GM18526 (cell line): ENCODE results near the gene CEP112.

Experiments
- POLR2A ChIP-seq: IDR thresholded peaks from 3 replicates; pipeline ENCODE4 v1.6.1; 2011; ENCODE audit not compliant: insufficient read length; ENCODE audit errors: extremely low read depth

Gene CEP112

DNA sequence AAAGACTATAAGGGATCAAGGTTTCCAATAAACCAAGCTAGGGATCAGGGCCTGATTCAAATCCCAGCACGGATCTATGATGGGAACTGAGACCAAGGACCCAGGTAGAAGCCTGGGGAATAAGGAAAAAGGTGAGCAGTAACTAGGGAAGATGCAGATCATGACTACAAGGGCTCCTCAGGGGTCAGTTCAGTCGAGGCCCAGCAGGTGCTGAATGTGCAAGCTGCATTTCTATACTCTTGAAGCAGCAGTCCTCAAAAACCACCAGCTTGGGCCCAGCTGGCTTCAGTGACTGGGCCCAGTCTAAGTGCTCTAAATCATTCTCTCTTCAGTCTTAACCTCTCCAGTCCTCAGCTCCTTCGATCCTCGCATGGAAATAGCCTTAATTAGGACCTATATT, 401.7 kb downstream of the CEP112 start:
- no peak for TF ChIP-seq POLR2A

DNA sequence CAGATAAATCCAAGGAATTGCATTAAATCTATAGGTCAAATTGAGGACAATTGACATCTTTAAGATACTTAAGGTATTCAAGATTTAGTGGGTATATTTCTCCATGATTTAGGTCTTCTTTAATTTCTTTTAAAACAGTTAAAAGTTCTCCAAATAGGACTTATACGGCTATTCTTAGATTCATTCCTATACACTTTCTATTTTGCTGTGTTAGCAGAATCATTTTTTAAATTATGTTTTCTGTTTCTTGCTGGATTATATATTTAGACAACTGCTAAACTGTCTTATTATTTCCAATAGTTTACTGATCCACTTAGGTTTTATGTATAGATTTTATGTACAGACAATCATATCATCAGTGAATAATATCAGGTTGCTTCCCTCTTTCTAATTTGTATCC, 404.4 kb downstream of the CEP112 start:
- no peak for TF ChIP-seq POLR2A

- no peak for TF ChIP-seq POLR2A
These were observed 405.5 kb downstream of the CEP112 start for GRCh38 chr17:65786479-65786878.

- no peak for TF ChIP-seq POLR2A
These were observed 406.8 kb downstream of the CEP112 start for GRCh38 chr17:65785109-65785508.

DNA sequence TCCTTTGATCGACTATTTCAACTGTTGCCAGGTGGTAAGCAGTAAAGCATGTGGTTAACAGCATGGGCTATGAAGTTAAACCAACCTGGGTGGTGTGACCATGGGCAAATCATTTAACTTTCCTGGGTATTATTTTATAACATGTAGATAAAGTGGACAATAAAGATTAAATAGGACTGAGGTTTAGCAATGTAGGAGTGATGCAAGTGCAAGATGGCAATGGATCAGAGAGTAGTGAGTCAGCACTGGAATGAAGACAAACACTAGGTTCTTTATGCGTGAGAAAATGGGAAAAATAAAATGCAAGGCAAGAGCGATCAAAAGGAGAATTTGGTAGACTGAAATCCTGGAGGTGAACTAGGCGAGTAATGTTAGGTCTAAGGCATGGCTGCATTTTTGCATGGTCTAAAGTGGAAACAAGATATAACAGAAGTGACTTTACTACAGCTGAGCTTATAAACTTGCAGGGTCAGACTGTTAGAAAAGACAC, 408.0 kb downstream of the CEP112 start:
- TF ChIP-seq POLR2A, result no peak

- TF ChIP-seq POLR2A, result no peak
These were observed 411.8 kb downstream of the CEP112 start for GRCh38 chr17:65780111-65780510.

DNA sequence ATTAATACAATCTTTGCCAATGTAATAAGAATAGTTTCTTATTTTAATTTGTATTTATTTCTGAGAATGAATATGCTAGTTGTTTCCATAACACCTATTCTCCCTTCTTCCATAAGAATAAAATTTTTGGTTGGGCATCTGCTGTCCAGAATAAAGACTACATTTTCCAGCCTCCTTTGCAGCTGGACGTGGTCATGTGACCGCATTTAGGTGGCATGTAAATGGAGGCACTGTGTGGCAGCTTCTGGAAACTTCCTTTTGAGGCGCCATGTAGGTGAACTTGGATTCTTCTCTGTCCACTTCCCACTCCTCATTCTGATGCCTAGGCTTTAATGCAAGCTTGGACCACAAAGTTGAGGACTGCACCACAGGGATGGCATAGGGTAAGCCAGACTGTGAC, 415.0 kb downstream of the CEP112 start:
- TF ChIP-seq POLR2A, result no peak

DNA sequence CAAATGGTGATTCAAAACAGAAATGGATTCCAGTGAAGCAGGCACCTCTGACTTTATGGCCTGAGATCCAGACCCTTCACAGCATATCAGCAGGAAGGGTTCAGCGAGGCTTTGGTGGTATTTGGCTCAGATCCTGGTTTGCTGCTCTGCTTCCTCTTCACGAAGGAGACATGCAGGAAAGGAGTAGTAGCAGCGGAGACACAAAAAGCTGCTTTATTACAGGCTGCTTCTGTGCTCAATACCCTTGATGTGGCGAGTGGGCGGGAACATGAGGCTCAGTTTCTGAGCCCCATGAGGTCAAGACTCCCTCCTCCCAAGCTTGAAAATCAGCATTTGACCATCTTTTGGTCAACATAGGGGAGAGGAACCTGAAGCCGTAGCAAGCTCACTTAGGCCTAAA, 417.1 kb downstream of the CEP112 start:
- TF ChIP-seq POLR2A, result no peak

DNA sequence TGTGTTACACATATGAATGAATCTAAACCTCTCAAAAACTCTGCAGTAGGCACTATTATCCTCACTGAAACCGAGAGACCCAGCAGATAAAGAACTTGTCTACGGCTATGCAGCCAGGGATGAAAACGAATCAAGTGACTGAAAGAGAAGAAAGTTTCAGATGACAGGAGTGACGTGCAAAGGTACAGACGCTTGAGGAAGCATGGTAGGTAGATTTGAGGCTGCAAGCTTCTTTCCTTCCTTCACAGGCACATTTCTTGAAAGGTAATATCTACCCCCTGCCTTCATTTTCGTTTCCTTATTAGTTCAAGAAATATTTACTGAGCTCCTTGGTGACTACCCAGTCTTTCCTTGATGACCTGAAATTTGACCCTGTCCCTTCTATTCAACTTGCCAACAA, 418.9 kb downstream of the CEP112 start:
- TF ChIP-seq POLR2A, result no peak

DNA sequence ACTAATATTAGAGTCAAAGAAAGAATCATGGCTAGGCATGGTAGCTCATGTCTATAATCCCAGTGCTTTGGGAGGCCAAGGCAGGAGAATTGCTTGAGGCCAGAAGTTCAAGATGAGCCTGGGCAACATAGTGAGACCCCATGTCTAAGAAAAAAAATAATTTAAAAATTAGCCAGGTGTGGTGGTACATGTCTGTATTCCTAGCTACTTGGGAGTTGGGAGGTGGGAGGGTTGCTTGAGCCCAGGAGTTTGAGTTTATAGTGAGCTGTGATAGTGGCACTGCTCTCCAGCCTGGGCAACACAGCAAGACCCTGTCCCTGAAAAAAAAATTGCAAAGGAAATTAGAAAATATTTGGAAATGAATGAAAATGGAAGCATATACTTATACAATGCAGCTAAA, 420.2 kb downstream of the CEP112 start:
- TF ChIP-seq POLR2A, result no peak

GRCh38 chr17:65763786-65764185, 428.1 kb downstream of the CEP112 start:
- TF ChIP-seq POLR2A, result no peak

DNA sequence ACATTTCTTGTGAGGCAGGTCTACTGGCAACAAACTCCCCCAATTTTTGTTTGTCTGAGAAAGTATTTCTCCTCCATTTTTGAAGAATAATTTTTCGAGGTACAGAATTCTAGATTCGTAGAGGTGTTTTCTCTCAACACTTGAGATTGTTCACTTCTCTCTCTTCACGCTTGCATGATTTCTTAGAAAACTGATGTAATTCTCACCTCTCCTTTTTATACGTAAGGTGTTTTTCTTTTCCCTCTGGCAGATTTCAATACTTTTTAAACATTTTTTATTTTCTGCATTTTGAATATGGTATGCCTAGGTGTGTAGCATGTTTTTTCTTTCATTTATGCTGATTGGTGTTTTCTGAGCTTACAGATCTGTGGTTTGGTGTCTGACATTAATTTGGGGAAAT, 429.0 kb downstream of the CEP112 start:
- TF ChIP-seq POLR2A, result no peak

DNA sequence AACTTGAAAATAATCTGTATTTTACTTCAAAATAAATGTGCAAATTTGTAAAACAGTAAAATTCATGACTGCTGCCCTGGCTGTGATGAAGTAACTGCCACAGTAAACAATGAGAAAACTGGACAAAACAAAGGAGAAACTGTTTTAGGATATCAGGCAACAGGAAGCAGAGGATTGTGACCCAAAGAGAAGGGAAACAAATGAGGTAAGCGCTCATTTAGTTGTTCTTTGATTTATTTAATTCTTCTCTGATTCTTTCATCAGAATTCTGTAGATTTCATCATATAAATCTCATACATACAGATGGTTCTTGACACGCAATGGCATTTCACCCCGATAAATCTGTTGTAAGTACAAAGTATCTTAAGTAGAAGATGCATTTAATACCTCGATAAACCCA, 432.4 kb downstream of the CEP112 start:
- no peak for TF ChIP-seq POLR2A

DNA sequence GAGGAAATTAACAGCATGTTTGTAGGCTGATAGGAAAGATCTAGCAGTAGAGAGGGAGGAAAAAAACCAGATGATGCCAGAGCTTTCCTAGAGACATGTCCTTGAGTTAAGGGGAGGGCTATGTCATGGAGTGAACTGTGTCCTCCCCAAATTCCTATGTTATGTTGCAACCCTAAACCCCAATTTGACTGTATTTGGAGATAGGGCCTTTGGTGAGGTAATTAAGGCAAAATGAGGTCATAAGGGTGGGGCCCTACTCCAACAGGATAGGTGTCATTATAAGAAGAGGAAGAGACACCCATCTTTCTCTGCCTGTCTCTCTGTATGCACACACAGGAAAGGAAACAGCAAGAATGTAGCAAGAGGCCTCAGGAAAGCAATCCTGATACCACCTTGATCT, 435.2 kb downstream of the CEP112 start:
- TF ChIP-seq POLR2A, result no peak

DNA sequence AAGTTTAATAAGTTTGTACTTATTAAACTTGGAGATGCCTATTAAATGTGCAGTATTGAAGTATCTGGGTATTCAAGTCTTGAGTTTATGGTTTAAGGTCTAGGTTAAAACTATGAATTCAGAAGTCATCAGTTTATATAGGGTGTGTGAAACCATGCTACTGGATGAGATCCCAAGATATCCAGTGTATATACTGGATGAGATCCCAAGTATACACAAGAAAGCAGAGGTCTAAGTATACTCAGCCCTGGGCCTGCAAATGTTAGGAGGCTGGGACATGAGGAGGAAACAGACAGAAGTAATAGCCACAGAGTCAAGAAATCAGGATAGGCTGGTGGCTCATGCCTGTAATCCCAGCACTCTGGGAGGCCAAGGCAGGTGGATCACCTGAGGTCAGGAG, 436.1 kb downstream of the CEP112 start:
- no peak for TF ChIP-seq POLR2A

DNA sequence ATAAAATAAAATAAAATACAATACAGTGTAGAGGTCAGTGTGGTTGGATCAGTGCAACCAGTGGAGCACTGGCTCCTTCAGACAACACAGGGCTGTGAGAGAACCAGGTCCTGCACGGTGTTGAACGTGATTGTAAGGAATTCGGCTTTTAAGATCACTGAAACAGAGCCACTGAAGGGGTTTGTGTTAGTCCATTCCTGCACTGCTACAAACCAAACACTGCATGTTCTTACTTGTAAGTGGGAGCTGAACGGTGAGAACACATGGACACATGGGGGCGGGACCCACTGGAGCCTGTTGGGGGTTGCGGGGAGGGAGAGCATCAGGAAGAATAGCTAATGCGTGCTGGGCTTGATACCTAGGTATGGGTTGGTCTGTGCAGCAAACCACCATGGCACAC, 437.3 kb downstream of the CEP112 start:
- TF ChIP-seq POLR2A, result no peak

DNA sequence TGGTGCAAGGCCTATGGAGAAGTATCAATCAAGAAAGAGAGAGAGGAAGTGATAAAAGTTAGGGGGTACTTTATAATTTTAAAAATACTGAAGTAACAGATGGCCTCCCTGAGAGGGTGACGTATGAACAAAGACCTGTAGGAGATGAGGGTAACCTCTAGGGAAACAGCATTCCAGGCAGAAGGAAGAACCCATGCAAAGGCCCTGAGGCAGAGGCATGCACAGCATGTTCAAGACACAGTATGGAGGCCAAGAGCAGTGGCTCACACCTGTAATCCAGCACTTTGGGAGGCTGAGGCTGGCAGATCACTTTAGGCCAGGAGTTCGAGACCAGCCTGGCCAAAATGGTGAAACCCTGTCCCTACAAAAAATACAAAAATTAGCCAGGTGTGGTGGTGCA, 437.9 kb downstream of the CEP112 start:
- TF ChIP-seq POLR2A, result no peak

- TF ChIP-seq POLR2A, result no peak
These were observed 438.6 kb downstream of the CEP112 start for GRCh38 chr17:65753348-65753747.
